ENCODE measurements around the gene EEF2.

EEF2 gene

GRCh38 chr19:3932931-3933810 lies 52.1 kb downstream of the EEF2 start, which contains the start of gene NMRK2:
NMRK2 (plus strand) TSS chr19:3933069; CDS start chr19:3933672, 603 bp downstream.
- no peak within 1 kb of the TSS for H3K27ac ChIP-seq (ENCODE audit: poor library complexity, severe bottlenecking)
- H3K27me3 ChIP-seq (ENCODE audit: insufficient read depth, poor library complexity, severe bottlenecking) = peaks cover 27% of the 10 kb centered on the region

GRCh38 chr19:3931041-3931440 lies 54.2 kb downstream of the EEF2 start:
- no peaks in the 10 kb centered on the region for H3K36me3 ChIP-seq (ENCODE audit: low read depth)
- no peak overlapping the region for H3K27ac ChIP-seq (ENCODE audit: poor library complexity, severe bottlenecking)
- DNase-seq (ENCODE audit: low spot score) (no peak), ATAC-seq (ENCODE audit: low read depth) (no peak)
- H3K4me1 ChIP-seq (ENCODE audit: insufficient read depth, poor library complexity, severe bottlenecking) = no peaks in the 10 kb centered on the region
- no peak for TF ChIP-seq CTCF (IDR thresholded peaks at IDR 0.05; ENCODE audit: poor library complexity, severe bottlenecking)
- H3K9me3 ChIP-seq (ENCODE audit: severe bottlenecking) = no peaks in the 10 kb centered on the region
- peaks cover 27% of the 10 kb centered on the region for H3K27me3 ChIP-seq (ENCODE audit: insufficient read depth, poor library complexity, severe bottlenecking)
- H3K4me3 ChIP-seq (ENCODE audit: severe bottlenecking) = no peak overlapping the region

More at GRCh38 chr19:3932931-3933810, 52.1 kb downstream of the EEF2 start, which contains the start of gene NMRK2:
- DNase-seq (ENCODE audit: low spot score) (no peak), ATAC-seq (ENCODE audit: low read depth) (no peak)
- Histone ChIP-seq H3K9me3 (ENCODE audit: severe bottlenecking) (no peaks in the 10 kb centered on the region), H3K4me1 (ENCODE audit: insufficient read depth, poor library complexity, severe bottlenecking) (no peaks in the 10 kb centered on the region), H3K4me3 (ENCODE audit: severe bottlenecking) (no peak within 1 kb of the TSS), H3K36me3 (ENCODE audit: low read depth) (no peaks in the 10 kb centered on the region)
- TF ChIP-seq CTCF (IDR thresholded peaks at IDR 0.05; ENCODE audit: poor library complexity, severe bottlenecking) = no peak

All from RWPE2 (cell line).